MCF 10A (cell line): Measurements from ENCODE around the gene FAM180A. TPM values are rescaled to one million over a fixed set of nuclear protein-coding genes. Genes with fewer than 3 reads are reported as not detected.
A peak's percentile ranks its signal among the peaks of the same experiment; 100 is the strongest.

Experiments used
- BruUV-seq: library from RNA; stranded (reverse); fragments of 400-500 nt; replicated peaks from 2 replicates; lab custom pipeline; 2021; lab: Mats Ljungman, UMichigan
- CTCF ChIA-PET: fragments of 300-600 bp; sonication (Branson Sonifier 250); formaldehyde crosslinking; extraction: SDS; loops from one replicate; lab custom pipeline; 2021; ENCODE audit warnings: antibody characterized with exemption, inconsistent platforms; lab: Yijun Ruan, JAX
- POLR2A ChIA-PET: fragments of 300-600, 350-650 bp; sonication (Branson Sonifier 250); formaldehyde crosslinking; extraction: SDS; loops from one replicate; lab custom pipeline; 2020; ENCODE audit warnings: antibody characterized with exemption, inconsistent platforms; lab: Yijun Ruan, JAX
- DNase-seq: peaks from one replicate; pipeline ENCODE4 v3.0.0-alpha.2; 2018; ENCODE audit not compliant: unreplicated experiment
- H3K27ac Mint-ChIP-seq: one replicate; pipeline ENCODE4 v1.8.0; 2022; ENCODE audit warnings: mild to moderate bottlenecking, low read depth, mixed read lengths; ENCODE audit not compliant: unreplicated experiment
- H3K27me3 Mint-ChIP-seq: one replicate; pipeline ENCODE4 v1.8.0; 2022; ENCODE audit warnings: mixed read lengths; ENCODE audit not compliant: insufficient read depth, unreplicated experiment
- H3K36me3 Mint-ChIP-seq: one replicate; pipeline ENCODE4 v1.8.0; 2022; ENCODE audit warnings: mild to moderate bottlenecking, moderate library complexity, mixed read lengths; ENCODE audit not compliant: insufficient read depth, unreplicated experiment
- H3K4me1 Mint-ChIP-seq: one replicate; pipeline ENCODE4 v1.8.0; 2022; ENCODE audit warnings: mixed read lengths; ENCODE audit not compliant: insufficient read depth, unreplicated experiment
- H3K4me3 Mint-ChIP-seq: one replicate; pipeline ENCODE4 v1.8.0; 2022; ENCODE audit warnings: mild to moderate bottlenecking, moderate library complexity, mixed read lengths; ENCODE audit not compliant: unreplicated experiment
- H3K9me3 Mint-ChIP-seq: one replicate; pipeline ENCODE4 v1.8.0; 2022; ENCODE audit warnings: mixed read lengths; ENCODE audit not compliant: unreplicated experiment
- CTCF ChIP-seq: fragments of 200-600 bp; IDR thresholded peaks from one replicate; pipeline ENCODE4 v1.8.0; 2022; ENCODE audit warnings: antibody characterized with exemption, mild to moderate bottlenecking; ENCODE audit not compliant: unreplicated experiment
- intact Hi-C: fragments of 100-400 bp; cut with micrococcal nuclease; formaldehyde crosslinking; loops from 2 replicates; pipeline ENCODE4 v1.14.1; 2022
- total RNA-seq: library from RNA; stranded (reverse); gene quantifications from 2 replicates; pipeline ENCODE4 v1.2.3, GENCODE V29; 2022

Gene FAM180A
- total RNA-seq, 1 experiment from 2014 or later = not detected

- BruUV-seq = no TSS peak
- ChIA-PET CTCF (interaction anchor here (0.7 to 3.0 kb wide), 5 partner anchors 10 to 123 kb away, joined by 3 to 33 read pairs (median 3); no protein-coding TSS in a partner anchor), POLR2A (interaction anchor here (0.8 to 2.3 kb wide), 2 partner anchors 24 to 46 kb away, joined by 4 to 11 read pairs; partner anchors contain the start of gene STMP1)
- no peak for DNase-seq
- intact Hi-C loops = no loop called here
- no peak for TF ChIP-seq CTCF
- Mint-ChIP-seq H3K27me3 (no peaks in the 10 kb centered on the region), H3K36me3 (no peaks in the 10 kb centered on the region), H3K4me3 (no peak overlapping the region), H3K9me3 (no peaks in the 10 kb centered on the region), H3K4me1 (peaks cover 18% of the 10 kb centered on the region), H3K27ac (no peak overlapping the region)
Measured at GRCh38 chr7:135708041-135708440, 40.6 kb downstream of the FAM180A start.

DNA sequence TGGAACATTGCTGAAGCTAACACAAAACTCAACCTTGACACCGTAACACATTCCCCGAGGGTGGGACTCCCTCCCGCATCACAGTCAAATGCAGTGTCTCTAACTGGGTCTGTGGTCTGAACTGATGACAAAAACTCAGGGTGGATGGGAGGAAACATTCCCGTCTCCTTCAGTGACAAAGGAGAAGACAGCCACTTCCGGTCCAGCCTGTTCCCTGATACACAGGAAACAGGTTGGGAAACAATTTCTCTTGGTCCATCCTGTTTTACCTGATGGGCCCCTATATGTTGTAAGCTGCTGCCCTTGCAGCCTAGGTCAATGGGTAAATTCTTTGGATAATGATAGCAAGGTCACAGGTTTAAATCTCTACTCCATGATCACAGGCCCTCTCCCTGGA, 41.0 kb downstream of the FAM180A start:
- no peaks in the 10 kb centered on the region for H3K9me3 Mint-ChIP-seq
- no peaks in the 10 kb centered on the region for H3K36me3 Mint-ChIP-seq
- DNase-seq = peak; percentile 27
- no peaks in the 10 kb centered on the region for H3K27me3 Mint-ChIP-seq
- CTCF ChIA-PET = interaction anchor here (0.7 to 3.0 kb wide), 6 partner anchors 10 to 123 kb away, joined by 3 to 33 read pairs (median 4); partner anchors contain the start of gene STMP1
- H3K4me1 Mint-ChIP-seq = peaks cover 18% of the 10 kb centered on the region
- peak overlapping the region; percentile 67 for H3K27ac Mint-ChIP-seq
- no TSS peak for BruUV-seq
- no peak for TF ChIP-seq CTCF
- POLR2A ChIA-PET = interaction anchor here (0.6 to 2.8 kb wide), 7 partner anchors 24 to 45 kb away, joined by 3 to 12 read pairs (median 4); partner anchors contain the start of gene STMP1
- intact Hi-C loops = no loop called here
- H3K4me3 Mint-ChIP-seq = no peak overlapping the region

- CTCF ChIA-PET = interaction anchor here (0.8 to 3.0 kb wide), 6 partner anchors 26 to 91 kb away, joined by 3 to 33 read pairs (median 4); partner anchors contain the start of gene STMP1
- H3K9me3 Mint-ChIP-seq = no peaks in the 10 kb centered on the region
- peak overlapping the region; percentile 67 for H3K27ac Mint-ChIP-seq
- no peak for TF ChIP-seq CTCF
- peak overlapping the region; percentile 29 for H3K4me3 Mint-ChIP-seq
- H3K36me3 Mint-ChIP-seq = no peaks in the 10 kb centered on the region
- H3K4me1 Mint-ChIP-seq = peaks cover 18% of the 10 kb centered on the region
- H3K27me3 Mint-ChIP-seq = no peaks in the 10 kb centered on the region
- peak; percentile 85 for DNase-seq
- no TSS peak for BruUV-seq
- intact Hi-C loops = no loop called here
- POLR2A ChIA-PET = interaction anchor here (0.6 to 2.8 kb wide), 9 partner anchors 9 to 45 kb away, joined by 3 to 12 read pairs (median 4); partner anchors contain the start of gene STMP1
Measured at GRCh38 chr7:135706858-135707569, 41.6 kb downstream of the FAM180A start.
